GM20431 (cell line): ENCODE data around the gene IGDCC3.
"Not testable (repeated sequence)": the region's sequence is repeated elsewhere in the genome, so short reads cannot be mapped to it uniquely, and the experiment has no call there.

ENCODE experiments used
- in situ Hi-C: fragments of 300-500 bp; cut with MseI, MboI; formaldehyde crosslinking; loops from one replicate; pipeline ENCODE4 v1.15.0; 2020; ENCODE audit warnings: low sequenced_read_pairs; ENCODE audit not compliant: unreplicated experiment

IGDCC3 gene

DNA sequence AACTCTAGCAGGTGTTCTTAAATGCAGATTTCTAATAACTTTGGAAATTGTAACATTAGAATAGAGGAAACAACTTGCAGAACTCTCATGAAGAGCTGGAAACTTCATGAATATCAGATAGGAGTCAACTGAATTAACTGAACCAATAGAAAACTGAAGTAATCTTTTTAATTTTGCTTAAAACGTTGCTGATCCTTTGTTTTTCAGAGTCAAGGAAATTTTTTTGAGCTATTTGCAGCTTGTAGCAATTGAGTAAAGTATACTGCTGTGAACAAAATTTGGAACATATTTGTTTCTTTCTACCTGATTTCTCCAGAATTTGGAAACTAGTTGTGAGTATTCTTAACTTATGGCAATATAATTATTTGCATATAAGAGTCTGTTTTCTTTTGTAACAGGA is 25.8 kb downstream of the IGDCC3 start:
- in situ Hi-C loops: not testable (repeated sequence)

DNA sequence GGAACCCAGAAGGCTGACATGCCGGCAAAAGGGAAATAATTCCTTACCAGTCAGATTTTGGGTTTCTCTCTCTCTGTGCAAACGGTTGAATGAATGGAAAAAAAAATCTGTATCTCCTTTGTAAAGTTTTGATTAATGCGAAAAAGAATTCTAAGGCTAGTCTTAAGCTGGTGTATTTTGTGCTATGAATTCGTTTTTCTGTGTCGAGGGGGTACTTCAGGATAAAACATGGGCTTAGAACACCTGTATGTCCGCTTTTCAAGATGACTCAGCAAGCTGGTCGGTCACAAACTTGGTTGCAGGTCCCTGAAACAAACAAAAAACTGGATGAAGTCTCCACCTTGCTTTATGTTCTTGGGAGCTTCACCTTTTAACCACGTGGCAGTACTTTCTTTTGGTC is 28.5 kb downstream of the IGDCC3 start:
- in situ Hi-C loops: no loop called here

DNA sequence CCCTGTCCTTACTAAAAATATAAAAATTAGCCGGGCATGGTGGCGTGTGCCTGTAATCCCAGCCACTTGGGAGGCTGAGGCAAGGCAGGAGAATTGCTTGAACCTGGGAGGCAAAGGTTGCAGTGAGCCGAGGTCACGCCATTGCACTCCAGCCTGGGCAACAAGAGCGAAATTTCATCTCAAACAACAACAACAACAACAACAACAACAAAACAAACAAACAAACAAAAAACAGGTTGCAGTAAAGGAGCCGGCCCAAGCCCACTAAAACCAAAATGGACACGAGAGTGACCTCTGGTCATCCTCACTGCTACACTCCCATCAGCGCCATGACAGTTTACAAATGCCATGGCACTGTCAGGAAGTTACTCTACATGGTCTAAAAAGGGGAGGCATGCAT is 30.0 kb downstream of the IGDCC3 start:
- in situ Hi-C loops: not testable (repeated sequence)

DNA sequence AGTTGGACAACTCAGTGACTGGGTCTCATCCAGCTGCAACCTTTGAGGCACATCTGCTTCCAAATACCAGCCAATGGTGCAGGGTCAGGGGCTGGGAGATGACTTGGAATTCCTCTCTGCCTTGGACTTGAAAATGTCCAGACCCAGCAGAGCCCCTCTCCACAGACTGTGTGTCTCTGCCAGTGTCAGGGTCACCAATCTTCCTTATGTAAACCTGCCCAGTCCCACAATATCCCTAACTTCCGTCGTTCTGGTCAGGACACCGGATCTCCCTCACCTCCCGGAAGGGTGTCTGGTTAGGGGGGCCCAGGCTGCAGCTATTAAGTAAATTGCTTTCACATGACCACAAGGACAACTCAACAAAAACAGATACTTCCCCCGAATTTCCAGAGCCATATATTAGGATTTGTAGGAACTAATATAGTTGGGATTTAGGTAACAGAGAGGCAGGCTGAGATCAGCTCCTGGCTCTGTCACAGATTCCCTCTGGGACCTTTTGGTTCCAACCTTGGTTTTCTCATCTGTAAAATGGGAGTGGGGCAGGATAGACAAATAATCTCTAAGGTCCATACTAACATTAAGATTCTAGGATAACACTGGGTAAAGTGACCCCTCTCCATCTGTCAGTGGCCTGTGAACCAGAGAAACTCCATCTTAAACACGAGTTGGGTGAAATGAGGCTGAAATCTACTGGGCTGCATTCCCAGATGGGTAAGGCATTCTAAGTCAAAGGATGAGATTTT is 30.8 kb downstream of the IGDCC3 start:
- in situ Hi-C loops: no loop called here

DNA sequence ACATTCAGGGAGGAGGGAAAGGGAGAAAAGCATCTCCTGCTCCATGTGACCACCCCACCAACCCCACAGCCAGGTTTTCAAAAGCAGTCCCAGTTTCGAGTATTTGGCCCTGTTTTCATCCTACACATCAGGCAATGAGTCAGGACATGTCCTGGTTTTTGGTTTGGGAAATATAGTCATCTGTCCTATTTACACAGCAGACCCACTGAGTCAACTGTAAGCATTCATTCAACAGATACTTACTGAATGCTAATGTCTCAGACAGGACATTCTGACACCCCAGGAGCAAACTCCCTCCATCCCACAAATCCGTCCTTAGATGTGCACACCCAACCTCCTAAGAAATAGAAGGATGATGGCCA is 32.9 kb downstream of the IGDCC3 start:
- in situ Hi-C loops: no loop called here

DNA sequence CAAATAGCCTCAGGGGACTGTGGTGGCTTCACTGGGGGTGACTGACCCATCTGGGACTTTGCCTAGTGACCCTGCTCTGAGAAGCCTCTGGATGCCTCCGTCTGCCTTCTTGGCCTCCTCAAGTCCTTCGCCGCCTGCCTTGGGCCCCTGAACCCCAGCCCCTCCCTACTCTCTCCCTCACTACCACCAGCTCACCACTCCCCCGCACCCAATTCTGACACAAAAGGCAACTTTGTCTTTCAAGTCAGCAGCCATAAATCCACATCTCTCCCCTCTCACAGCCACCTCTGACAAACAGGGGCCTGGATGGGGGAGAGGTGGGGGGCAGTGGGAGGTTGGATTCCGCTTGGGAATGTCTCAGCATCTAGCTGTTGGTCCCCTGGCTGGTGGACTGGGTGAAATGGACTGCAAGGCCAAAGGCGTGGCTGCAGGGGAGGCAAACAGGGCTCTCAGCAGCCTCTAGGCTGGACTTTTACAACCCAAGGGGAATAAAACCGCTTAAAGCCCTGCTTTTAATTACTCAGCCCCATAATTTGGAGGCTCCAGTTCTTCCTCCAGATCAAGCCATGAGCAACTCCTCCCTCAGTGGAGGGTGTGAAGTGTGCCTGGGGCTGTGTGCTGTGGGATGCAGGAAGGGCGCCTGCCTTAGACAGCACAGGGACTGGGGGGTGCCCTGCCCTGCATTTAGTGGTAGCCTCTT is 33.4 kb downstream of the IGDCC3 start:
- in situ Hi-C loops: no loop called here

DNA sequence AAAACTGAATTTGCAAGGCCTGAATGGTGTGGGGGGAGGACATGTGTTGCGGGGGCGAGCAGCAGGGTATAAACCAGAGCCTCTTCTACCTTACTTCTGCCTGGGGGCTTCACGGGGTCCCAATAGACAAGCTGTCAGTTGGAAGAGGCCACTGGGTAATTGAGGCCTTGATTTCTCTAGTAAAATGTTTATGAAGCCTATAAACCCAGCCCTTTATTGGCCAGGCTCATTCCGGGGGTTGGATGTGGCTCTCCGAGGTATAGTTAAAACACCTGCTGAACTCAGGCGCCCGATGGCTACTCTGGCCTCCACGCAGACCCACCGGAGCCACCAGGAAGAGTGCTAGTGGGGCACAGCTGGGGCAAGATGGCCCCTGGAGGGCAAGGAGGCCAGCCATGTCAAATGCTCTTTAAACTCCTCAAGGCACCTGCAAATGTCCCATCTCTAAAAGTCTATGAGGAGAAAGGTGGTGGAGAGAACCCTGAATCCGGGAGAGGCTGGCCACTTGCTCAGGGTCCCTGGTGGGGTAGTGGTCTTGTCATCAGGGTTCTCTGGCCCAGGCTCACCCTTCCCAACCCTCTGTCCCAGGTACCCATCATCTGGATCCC is 34.3 kb downstream of the IGDCC3 start:
- in situ Hi-C loops: no loop called here

DNA sequence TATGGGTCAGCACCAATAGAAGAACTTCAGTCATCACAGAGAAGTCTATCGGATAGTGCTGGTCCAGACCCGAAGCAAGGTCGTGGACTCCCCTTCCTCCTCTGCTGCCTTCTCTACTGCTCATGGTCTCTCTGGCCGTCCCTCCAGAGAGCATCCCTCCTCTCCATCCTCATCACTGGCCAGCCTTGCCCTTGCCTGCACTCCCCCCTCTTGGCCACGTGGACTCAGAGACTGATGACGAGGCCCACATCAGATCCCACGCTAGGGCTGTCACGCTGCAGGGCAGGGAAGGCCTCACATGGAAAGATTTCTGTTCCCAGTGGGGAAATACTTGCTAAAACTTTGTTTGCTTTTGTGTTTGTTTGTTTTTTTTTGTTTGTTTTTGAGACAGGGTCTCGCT is 35.3 kb downstream of the IGDCC3 start:
- in situ Hi-C loops: no loop called here

DNA sequence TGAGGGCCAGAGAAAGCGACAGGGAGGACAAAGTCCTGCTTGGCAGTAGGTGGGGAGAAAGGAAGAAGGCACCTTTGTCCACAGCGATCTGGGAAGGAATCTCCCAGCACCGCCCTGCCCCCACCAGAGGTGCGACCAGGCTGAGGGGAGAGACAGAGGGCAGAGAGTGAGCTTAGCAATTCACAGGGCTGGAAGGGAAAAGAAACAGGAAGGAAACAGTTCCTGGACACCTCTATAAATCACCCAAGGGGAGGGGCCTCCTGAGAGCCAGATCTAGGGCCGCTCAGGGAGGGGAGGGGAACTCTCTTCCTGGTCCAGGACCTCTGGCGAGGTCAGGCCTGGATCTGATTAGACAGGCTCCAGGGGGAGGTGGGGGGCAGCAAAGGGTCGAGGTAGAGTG is 37.9 kb downstream of the IGDCC3 start:
- in situ Hi-C loops: no loop called here

DNA sequence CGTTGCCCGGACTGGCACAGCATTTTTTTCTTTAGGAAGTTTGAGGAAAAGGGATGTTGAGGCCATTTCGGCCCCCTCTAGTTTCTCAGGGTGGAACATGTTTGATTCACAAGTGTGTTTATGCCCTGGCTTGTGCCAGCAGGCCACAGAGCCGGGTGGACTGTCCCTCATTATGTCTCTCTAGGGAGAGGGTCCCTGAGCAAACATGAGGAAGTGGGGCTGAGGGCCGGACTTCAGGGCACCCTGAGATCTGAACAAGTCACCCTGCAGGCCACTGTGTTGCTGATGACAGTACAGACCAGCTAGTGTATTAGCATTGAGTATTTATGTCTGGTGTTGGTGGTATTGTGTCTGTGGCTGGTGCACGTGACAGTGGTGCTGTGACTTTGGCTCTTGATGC is 38.4 kb downstream of the IGDCC3 start:
- in situ Hi-C loops: no loop called here

DNA sequence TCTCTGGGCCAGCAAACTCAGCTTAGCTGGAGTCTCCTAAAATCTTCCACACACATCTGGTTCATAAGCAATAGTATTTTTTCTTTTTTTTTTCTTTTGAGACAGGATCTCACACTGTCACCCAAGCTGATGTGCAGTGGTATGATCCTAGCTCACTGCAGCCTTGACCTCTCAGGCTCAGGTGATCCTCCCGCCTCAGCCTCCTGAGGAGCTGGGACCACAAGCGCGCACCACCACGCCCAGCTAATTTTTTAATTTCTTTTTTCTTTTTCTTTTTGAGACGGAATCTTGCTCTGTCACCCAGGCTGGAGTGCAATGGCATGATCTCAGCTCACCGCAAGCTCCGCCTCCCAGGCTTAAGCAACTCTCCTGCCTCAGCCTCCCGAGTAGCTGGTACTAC is 39.0 kb downstream of the IGDCC3 start:
- in situ Hi-C loops: no loop called here

DNA sequence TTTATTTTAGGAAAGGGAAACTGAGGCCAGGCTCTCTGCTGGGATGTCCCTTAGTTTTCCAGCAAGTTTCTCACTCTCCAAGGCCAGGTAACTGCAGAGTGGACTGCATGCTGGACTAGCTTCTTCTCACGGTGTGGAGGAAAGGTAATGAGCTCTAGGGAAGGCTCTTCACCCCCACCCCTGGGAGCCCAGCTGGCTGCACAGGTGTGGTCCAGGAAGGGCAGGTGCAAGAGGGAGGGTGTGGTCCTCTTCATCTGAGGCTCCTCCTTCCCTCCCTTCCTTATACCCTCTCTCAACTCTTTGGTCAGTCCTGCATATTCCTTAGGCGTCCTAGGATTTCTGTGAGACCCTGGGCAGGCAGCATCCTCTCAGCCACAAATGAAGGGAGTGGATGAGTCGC is 39.4 kb downstream of the IGDCC3 start:
- in situ Hi-C loops: no loop called here

DNA sequence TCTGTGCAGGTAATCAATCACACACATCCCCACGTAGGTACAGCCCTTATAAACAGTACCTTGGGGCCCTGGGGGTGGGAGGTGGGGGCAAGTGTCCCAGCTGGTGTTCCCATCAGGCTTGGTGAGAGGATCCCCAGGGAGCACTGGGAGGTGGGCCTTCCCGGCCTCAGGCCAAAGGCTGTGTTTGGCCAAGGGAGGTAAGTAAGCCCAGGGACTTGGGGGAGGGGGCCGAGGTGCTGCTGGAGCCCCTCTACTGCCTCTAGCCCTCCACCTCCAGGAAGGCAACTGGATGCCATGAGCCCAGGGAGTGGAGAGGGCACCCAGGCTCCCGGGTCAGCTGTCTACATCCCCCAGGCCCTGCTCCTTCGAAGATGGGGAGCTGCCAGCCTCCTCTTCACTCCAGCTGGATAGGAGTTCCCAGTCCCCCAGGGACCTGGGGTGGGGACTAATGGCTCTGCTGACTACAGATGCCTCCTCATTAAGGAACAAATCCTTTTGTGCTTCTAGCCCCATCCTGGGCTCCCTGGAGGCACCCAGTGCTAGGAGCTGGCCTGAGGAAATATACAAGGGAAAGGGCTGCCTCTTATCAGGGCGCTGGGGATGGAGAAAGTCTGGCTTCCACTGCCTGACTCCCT is 40.2 kb downstream of the IGDCC3 start:
- in situ Hi-C loops: no loop called here

DNA sequence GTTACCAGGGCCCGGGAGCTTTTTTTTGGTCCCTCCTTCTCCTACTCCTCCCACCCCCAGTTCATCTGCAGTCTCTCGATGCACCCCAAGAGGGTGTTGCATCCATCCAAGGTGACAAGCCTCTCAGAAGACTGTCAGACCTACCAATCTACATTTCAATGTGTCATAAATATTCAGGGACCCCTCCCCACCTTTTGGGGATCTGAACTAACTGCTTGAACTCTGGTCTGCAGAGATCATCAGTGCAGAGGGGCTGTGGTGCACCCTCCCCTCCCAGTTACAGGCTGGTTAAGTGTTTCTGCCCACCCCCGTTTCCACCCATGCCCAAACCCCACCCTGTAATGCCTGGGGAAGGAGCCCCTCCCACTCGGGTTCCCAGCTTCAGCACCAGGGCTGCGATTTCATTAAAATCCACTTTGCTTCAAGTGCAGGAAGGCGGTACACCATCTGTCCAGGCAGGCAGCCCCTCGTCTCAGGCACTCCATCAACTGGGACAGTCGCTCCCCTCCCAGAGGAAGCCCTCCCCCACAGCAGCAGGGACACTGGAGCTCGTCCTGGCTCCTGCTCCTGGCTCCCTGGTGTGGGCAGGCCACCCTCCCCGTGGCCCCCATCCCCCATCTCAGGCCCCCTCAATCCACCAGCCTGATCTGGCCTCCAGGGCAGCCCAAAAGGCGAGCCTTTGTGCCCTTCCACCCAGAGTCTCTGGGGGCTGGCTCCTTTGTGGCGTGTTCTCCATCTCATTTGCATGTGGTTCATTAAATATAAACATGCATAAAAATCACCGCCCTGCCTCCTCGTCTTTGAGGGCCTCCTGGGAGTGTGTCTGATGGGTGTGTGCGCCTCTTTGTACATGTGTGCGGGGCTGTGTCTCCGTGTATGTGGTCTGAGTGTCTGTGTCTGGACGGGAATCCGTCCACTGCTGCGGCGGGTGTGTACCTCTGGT is 41.0 kb downstream of the IGDCC3 start:
- in situ Hi-C loops: no loop called here

DNA sequence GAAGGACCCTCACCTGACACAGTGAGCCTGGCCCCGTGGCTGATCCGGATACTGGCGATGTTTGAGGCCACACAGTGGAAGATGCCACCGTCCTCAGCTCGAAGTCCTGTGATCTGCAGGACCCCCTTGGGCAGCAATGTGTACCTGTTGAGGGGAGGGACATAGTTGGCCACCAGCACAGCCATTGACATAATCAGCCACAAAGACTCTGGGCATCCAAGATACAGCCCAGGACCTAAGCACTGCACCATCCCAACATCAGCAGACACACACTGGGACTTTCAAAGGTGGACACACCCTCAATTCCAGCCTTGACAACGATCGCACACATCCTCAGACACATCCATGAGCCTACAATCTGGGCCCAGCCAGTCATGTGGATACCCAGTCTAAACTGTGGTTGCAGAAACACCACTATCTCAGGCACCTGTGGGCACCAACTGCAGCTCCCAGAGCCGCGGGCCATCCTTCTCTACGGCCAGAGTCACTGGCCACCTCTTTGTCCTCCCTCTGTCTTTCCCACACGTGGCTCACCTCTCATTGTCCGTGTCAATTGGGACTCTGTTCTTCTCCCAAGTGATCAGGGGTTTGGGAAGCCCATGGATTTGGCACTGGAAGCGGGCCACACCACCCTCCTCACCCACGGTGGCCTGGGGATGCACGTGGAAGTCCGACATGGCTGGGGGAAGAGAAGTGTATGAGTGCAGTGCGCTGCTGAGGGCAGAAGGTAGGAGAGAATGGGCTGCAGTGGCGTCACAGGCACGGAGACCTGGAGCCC is 42.3 kb downstream of the IGDCC3 start:
- in situ Hi-C loops: no loop called here

DNA sequence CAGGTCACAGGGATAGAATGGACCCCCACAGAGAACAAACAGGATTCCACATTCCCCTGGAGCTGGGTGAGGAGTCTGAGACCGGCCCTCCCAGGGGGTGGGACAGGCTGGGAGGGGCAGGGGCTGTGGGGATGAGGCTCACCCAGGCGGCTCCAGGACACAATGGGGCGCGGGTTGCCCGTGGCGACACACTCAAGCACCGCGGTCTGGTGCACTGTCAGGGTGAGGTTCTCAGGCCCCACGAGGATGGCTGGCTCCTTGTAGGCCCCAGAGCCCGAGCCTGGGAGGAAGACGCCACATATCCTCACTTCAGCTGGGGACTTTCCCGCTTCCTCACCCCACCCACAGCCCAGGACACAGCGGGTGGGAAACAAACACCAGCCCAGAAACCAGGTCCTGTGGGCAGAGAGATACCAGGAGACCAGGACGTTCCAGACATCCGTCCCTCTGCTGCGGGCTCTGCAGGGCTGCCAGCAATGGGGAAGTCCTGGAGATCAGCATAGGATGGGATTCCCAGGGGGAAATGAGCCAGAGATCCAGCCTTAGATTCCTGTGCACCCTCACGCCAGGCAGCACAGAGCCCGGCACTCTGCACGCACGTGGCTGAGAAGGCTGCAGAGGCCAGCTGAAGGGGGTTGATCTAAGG is 43.1 kb downstream of the IGDCC3 start:
- in situ Hi-C loops: no loop called here

DNA sequence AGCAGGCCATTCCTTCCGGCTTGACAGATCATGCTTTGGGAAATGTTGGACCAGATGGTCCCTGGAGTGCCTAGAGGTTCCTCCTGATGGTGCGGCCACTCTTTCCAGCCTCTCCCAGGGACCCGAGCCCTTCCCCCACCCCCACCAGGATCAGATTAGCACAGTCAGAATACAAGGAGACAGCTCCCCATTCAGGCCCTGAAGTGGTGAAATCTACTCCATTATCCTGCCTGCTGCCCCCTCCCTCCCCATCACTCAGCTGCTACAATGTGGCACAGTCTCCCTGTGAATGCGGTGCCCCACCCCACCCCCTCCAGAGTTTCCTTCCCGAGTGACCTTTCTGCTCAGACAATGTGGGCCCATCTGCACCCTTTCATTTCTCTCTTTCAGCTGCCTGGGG is 43.9 kb downstream of the IGDCC3 start:
- in situ Hi-C loops: no loop called here

DNA sequence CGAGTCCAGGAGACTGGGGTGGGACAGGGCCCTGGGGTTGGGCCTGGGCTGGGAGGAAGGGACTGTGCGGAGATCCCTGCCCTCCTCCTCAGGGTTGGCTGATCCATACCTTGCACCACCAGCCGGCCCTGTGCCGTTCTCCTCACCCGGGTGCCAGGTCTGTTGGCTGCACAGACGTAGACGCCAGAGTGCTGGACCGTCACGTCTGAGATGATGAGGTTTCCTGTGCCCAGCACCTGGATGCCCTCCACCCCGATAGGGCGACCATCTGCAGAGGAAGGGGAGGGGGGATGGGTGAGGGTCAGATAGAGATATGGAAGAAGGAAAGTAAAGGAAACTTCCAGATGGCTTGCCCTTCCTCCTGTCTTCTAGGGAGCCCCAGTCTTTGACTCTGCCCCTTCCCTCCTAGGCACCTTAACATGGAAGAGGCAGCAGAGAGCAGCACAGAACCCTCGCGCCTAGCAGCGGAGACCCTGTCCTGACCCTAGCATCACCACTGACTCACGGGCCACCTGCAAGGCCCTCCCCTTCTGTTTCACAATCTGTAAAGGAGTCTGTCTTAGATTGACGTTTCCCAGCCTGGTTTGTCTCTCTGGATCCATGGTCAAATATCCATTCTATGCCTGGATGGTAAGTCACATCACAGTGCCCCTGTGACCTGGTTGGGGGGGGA is 44.5 kb downstream of the IGDCC3 start:
- in situ Hi-C loops: no loop called here
